OCI-M1 (cell line): ENCODE results near the gene OR52H1.

Experiments used
- DNase-seq: peaks from one replicate; lab custom pipeline; 2025; lab: John Stamatoyannopoulos, UW

Gene OR52H1

GRCh38 chr11:5534046-5534445 is 14.3 kb downstream of the OR52H1 start:
- peak; percentile 20 for DNase-seq

- peak; percentile 68 for DNase-seq
Observed at GRCh38 chr11:5531053-5531831, 17.1 kb downstream of the OR52H1 start.

- no peak for DNase-seq
Observed at GRCh38 chr11:5528495-5528894, 19.8 kb downstream of the OR52H1 start.

GRCh38 chr11:5527716-5528115 is 20.6 kb downstream of the OR52H1 start:
- DNase-seq = no peak

GRCh38 chr11:5524756-5525155 is 23.6 kb downstream of the OR52H1 start:
- DNase-seq = no peak

- no peak for DNase-seq
Observed at GRCh38 chr11:5522308-5522707, 26.0 kb downstream of the OR52H1 start.

- DNase-seq = no peak
Observed at GRCh38 chr11:5521540-5521939, 26.8 kb downstream of the OR52H1 start.

- no peak for DNase-seq
Observed at GRCh38 chr11:5516599-5516998, 31.7 kb downstream of the OR52H1 start, which contains the start of gene UBQLNL. TSS of gene UBQLNL (minus strand) at chr11:5516699. CDS start at chr11:5516441, 258 bp downstream.

- DNase-seq = no peak
Observed at GRCh38 chr11:5514841-5515240, 33.5 kb downstream of the OR52H1 start.

- no peak for DNase-seq
Observed at GRCh38 chr11:5509803-5510202, 38.5 kb downstream of the OR52H1 start, which contains the start of gene UBQLN3. TSS of gene UBQLN3 (minus strand) at chr11:5509957. CDS start at chr11:5509558, 399 bp downstream.

GRCh38 chr11:5508605-5509004 is 39.7 kb downstream of the OR52H1 start:
- no peak for DNase-seq

- DNase-seq = no peak
Observed at GRCh38 chr11:5507933-5508305, 40.4 kb downstream of the OR52H1 start.

GRCh38 chr11:5507177-5507932 is 41.0 kb downstream of the OR52H1 start:
- peak; percentile 8 for DNase-seq

GRCh38 chr11:5505363-5506048 is 42.8 kb downstream of the OR52H1 start:
- DNase-seq = no peak

- DNase-seq = peak; percentile 54
Observed at GRCh38 chr11:5504403-5504921, 43.9 kb downstream of the OR52H1 start.

- no peak for DNase-seq
Observed at GRCh38 chr11:5500393-5500801, 47.9 kb downstream of the OR52H1 start.

- DNase-seq = no peak
Observed at GRCh38 chr11:5499671-5500070, 48.7 kb downstream of the OR52H1 start.
